GM19239 (cell line): ENCODE results near the gene MT1E.
"Not testable (repeated sequence)": the region's sequence is repeated elsewhere in the genome, so short reads cannot be mapped to it uniquely, and the experiment has no call there.

Experiments
- DNase-seq: peaks from one replicate; pipeline ENCODE4 v3.0.0; 2011; ENCODE audit warnings: low spot score; ENCODE audit not compliant: insufficient read length
- FAIRE-seq: peaks from 2 replicates; lab custom pipeline; 2011; peaks lifted over from hg19 to GRCh38; lab: Jason Lieb, UNC

The MT1E gene

GRCh38 chr16:56669005-56669839, 43.6 kb downstream of the MT1E start, which contains the start of gene MT1H:
Gene MT1H, plus strand, starts transcription at chr16:56669814. Its CDS starts 71 bp downstream, at chr16:56669885.
- FAIRE-seq, result no peak
- DNase-seq, result no peak

GRCh38 chr16:56669840-56670619, 44.4 kb downstream of the MT1E start:
- FAIRE-seq (no peak), DNase-seq (no peak)

DNA sequence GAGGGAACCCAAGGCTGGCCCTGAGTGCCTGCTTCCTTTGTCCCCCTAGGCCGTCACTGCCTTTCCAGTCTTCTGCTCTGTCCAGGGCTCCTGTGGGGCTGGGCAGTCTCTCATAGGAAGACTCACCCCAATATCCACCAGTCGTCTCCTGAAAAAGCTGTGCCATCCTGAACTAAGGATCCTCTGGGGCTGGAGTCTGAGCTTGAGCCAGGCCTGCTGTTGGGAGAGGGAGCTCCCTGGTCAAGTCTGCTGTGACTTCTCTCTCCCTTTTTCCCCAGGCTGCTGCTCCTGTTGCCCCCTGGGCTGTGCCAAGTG, 45.0 kb downstream of the MT1E start:
- DNase-seq, result no peak

GRCh38 chr16:56671691-56672090, 46.1 kb downstream of the MT1E start:
- not testable (repeated sequence) for DNase-seq, FAIRE-seq

More for the DNA sequence above, 45.0 kb downstream of the MT1E start:
- FAIRE-seq, result no peak

DNA sequence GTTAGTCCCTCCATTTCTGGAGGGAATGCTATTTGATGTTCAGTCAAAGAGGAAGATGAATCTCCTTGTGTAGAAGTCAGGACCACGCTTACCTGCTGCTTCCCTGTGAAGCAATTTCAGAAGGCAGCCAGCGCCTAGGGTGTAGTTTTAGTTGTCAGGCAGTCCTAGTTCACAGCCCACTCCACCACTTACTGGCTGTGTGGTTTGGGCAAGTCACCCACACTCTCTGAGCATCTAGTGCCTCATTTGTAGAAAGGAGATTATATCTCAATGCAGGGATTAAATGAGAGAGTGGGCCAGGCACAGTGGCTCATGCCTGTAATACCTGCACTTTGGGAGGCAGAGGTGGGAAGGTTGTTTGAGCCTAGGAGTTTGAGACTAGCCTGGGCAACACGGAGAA, 46.6 kb downstream of the MT1E start:
- FAIRE-seq, DNase-seq: not testable (repeated sequence)

GRCh38 chr16:56672761-56673536, 47.4 kb downstream of the MT1E start:
- DNase-seq (no peak), FAIRE-seq (no peak)

DNA sequence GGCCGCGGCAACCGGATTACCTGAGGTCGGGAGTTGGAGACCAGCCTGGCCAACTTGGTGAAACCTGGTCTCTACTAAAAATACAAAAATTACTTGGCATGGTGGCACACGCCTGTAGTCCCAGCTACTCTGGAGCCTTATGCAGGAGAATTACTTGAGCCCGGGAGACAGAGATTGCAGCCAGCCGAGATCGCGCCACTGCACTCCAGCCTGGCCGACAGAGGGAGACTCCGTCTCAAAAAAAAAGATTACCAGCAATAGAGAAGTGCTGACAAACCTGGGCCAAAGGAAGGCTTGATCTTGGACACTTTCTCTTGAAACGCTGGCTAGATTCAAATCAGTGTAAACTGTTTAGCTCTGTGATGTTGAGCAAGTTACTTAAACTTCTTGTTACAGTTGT, 48.3 kb downstream of the MT1E start:
- FAIRE-seq (no peak), DNase-seq (no peak)

DNA sequence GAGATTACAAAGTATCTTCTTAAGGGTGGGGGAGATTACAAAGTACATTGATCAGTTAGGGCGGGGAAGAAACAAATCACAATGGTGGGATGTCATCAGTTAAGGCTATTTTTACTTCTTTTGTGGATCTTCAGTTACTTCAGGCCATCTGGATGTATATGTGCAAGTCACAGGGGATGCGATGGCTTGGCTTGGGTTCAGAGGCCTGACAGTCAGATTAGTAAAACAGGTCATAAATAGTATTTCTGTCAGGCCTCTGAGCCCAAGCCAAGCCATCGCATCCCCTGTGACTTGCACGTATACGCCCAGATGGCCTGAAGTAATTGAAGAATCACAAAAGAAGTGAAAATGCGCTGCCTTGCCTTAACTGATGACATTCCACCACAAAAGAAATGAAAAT, 49.0 kb downstream of the MT1E start:
- not testable (repeated sequence) for DNase-seq, FAIRE-seq

DNA sequence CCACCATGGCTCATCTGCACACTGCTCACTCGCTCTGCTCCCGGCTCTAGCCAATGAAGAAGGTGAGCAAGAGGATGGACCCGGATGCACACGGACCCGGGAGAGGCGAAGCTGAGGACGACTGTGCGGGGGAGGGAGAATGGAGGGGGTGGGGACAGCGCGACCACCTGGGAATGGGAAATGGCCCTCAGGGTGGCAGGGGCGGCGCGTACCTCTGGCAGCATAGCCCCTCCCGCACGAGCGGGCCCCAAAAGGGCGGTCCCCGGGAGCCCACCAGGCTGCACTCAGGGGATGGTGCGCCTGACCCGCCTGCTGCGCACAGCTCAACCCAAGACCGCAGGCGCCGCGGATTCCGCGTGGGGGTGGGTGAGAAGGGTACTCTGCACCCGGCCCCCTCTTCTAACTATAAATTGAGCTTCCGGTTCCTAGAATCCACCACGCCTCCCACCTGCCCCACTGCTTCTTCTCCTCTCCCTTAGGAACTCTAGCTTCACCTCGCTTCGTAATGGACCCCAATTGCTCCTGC, 50.2 kb downstream of the MT1E start:
- FAIRE-seq (no peak), DNase-seq (no peak)
